GM18499 (cell line): ENCODE data around the gene ERG28.
"Not testable (repeated sequence)": the region's sequence is repeated elsewhere in the genome, so short reads cannot be mapped to it uniquely, and the experiment has no call there.

Source experiments
- ATAC-seq: cut with Tn5 transposase; IDR thresholded peaks from one replicate; pipeline ENCODE4 v1.9.1; 2021; ENCODE audit warnings: moderate number of reproducible peaks; ENCODE audit not compliant: insufficient read depth, unreplicated experiment

ERG28 gene

GRCh38 chr14:75627406-75627805 lies 33.3 kb downstream of the ERG28 start:
- ATAC-seq = no peak

- no peak for ATAC-seq
Measured at GRCh38 chr14:75626863-75627262, 33.8 kb downstream of the ERG28 start.

- ATAC-seq = no peak
Measured at GRCh38 chr14:75626396-75626795, 34.3 kb downstream of the ERG28 start.

- no peak for ATAC-seq
Measured at GRCh38 chr14:75625034-75625433, 35.6 kb downstream of the ERG28 start.

- no peak for ATAC-seq
Measured at GRCh38 chr14:75619548-75619947, 41.1 kb downstream of the ERG28 start.

- ATAC-seq = no peak
Measured at GRCh38 chr14:75615200-75615599, 45.5 kb downstream of the ERG28 start.

- no peak for ATAC-seq
Measured at GRCh38 chr14:75614179-75614578, 46.5 kb downstream of the ERG28 start.

GRCh38 chr14:75612157-75612556 lies 48.5 kb downstream of the ERG28 start:
- no peak for ATAC-seq

GRCh38 chr14:75610834-75611233 lies 49.8 kb downstream of the ERG28 start:
- ATAC-seq = no peak

- no peak for ATAC-seq
Measured at GRCh38 chr14:75609606-75610475, 50.8 kb downstream of the ERG28 start.

- no peak for ATAC-seq
Measured at GRCh38 chr14:75609116-75609515, 51.6 kb downstream of the ERG28 start.

- ATAC-seq = no peak
Measured at GRCh38 chr14:75607842-75608640, 52.6 kb downstream of the ERG28 start.

GRCh38 chr14:75607044-75607443 lies 53.6 kb downstream of the ERG28 start:
- no peak for ATAC-seq

- no peak for ATAC-seq
Measured at GRCh38 chr14:75605916-75606315, 54.8 kb downstream of the ERG28 start.

GRCh38 chr14:75604979-75605851 lies 55.5 kb downstream of the ERG28 start:
- no peak for ATAC-seq

GRCh38 chr14:75602503-75602902 lies 58.2 kb downstream of the ERG28 start:
- no peak for ATAC-seq

- ATAC-seq = not testable (repeated sequence)
Measured at GRCh38 chr14:75601061-75601460, 59.6 kb downstream of the ERG28 start.

- ATAC-seq = not testable (repeated sequence)
Measured at GRCh38 chr14:75600100-75600499, 60.6 kb downstream of the ERG28 start.
